ENCODE data around the gene RBM28. TPM values are rescaled to one million over a fixed set of nuclear protein-coding genes. Genes with fewer than 3 reads are reported as not detected.

Gene RBM28
- total RNA-seq, 1 donor from 2014 or later = 77.0 TPM

GRCh38 chr7:128268233-128268632, 75.5 kb downstream of the RBM28 start:
- intact Hi-C loops (cut with micrococcal nuclease) = no loop called here
- DNase-seq (ENCODE audit: low spot score) = no peak
- H3K27me3 Mint-ChIP-seq (ENCODE audit: insufficient read depth) = peaks cover 29% of the 10 kb centered on the region
- no peaks in the 10 kb centered on the region for H3K9me3 Mint-ChIP-seq
- H3K4me1 Mint-ChIP-seq (ENCODE audit: low read depth) = no peaks in the 10 kb centered on the region
- no peaks in the 10 kb centered on the region for H3K36me3 Mint-ChIP-seq (ENCODE audit: low read depth)
- no peak overlapping the region for H3K27ac Mint-ChIP-seq
- no peak overlapping the region for H3K4me3 Mint-ChIP-seq

- no peaks in the 10 kb centered on the region for H3K36me3 Mint-ChIP-seq (ENCODE audit: low read depth)
- H3K4me1 Mint-ChIP-seq (ENCODE audit: low read depth) = no peaks in the 10 kb centered on the region
- H3K27ac Mint-ChIP-seq = no peak overlapping the region
- DNase-seq (ENCODE audit: low spot score) = no peak
- H3K27me3 Mint-ChIP-seq (ENCODE audit: insufficient read depth) = peaks cover 23% of the 10 kb centered on the region
- no peaks in the 10 kb centered on the region for H3K9me3 Mint-ChIP-seq
- intact Hi-C loops (cut with micrococcal nuclease) = no loop called here
- no peak overlapping the region for H3K4me3 Mint-ChIP-seq
Measured at GRCh38 chr7:128267595-128267924, 76.1 kb downstream of the RBM28 start.

DNA sequence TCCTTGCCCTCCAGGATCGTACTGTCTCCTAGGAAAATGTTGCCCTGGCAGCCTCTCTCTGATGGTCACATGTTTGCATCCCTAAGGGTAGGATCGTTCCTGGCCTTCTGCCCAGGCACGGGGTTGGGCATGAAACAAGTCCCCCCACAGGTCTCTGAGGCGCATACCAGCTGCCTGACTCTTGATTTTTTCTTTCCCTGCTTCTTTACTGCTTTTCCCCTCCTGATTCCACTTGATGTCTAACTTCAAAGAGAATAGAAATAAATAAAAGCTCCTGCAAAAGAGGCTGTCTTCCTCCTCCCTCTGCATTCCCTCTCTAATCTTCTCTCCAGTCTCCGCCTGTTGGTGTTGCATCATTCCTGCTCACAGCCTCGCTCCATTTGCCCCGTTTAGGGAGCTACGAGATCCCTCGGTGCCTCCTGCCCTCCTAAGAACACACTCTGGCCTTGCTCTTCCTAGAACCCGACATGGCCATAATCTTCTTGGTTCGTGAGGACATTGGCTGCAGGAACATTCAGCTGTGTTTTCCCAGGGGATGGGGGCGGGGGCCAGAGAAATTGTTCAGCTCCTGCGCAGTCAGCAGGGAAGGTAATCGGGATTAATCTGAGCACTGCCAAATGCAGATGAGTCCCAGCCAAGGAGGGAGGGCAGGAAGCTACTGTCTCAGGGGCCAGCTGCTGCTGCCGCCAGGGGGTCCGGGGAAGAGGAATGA, 76.7 kb downstream of the RBM28 start:
- no peak overlapping the region for H3K27ac Mint-ChIP-seq
- intact Hi-C loops (cut with micrococcal nuclease) = no loop called here
- DNase-seq (ENCODE audit: low spot score) = no peak
- H3K4me3 Mint-ChIP-seq = no peak overlapping the region
- H3K9me3 Mint-ChIP-seq = no peaks in the 10 kb centered on the region
- H3K4me1 Mint-ChIP-seq (ENCODE audit: low read depth) = no peaks in the 10 kb centered on the region
- H3K27me3 Mint-ChIP-seq (ENCODE audit: insufficient read depth) = peaks cover 20% of the 10 kb centered on the region
- H3K36me3 Mint-ChIP-seq (ENCODE audit: low read depth) = no peaks in the 10 kb centered on the region

DNA sequence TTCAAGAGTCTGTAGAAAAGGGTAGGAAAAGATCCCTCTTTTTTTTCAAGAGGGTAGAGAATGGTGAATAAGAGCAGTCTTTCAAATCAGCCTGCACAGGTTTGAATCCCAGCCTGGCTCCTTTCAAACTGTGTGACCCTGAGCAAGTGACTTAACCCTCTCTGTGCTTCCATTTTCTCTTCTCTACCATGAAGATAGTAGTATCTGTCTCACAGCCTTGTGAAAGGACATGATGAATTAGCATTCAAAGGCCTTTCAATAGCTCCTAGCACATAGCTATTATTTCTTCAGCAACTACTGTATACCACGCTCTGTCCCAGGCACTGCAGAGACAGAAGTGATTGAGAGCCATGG, 77.2 kb downstream of the RBM28 start:
- Mint-ChIP-seq H3K9me3 (no peaks in the 10 kb centered on the region), H3K27ac (no peak overlapping the region), H3K4me1 (ENCODE audit: low read depth) (no peaks in the 10 kb centered on the region), H3K27me3 (ENCODE audit: insufficient read depth) (peaks cover 20% of the 10 kb centered on the region), H3K4me3 (no peak overlapping the region), H3K36me3 (ENCODE audit: low read depth) (no peaks in the 10 kb centered on the region)
- intact Hi-C loops (cut with micrococcal nuclease) = no loop called here
- DNase-seq (ENCODE audit: low spot score) = no peak

- Mint-ChIP-seq H3K27me3 (ENCODE audit: insufficient read depth) (peaks cover 15% of the 10 kb centered on the region), H3K27ac (no peak overlapping the region), H3K9me3 (no peaks in the 10 kb centered on the region), H3K4me3 (no peak overlapping the region), H3K4me1 (ENCODE audit: low read depth) (no peaks in the 10 kb centered on the region), H3K36me3 (ENCODE audit: low read depth) (no peaks in the 10 kb centered on the region)
- no peak for DNase-seq (ENCODE audit: low spot score)
- intact Hi-C loops (cut with micrococcal nuclease) = no loop called here
Measured at GRCh38 chr7:128265906-128266300, 77.8 kb downstream of the RBM28 start.

- Mint-ChIP-seq H3K36me3 (ENCODE audit: low read depth) (no peaks in the 10 kb centered on the region), H3K4me3 (no peak overlapping the region), H3K9me3 (no peaks in the 10 kb centered on the region), H3K27me3 (ENCODE audit: insufficient read depth) (peaks cover 13% of the 10 kb centered on the region), H3K27ac (no peak overlapping the region), H3K4me1 (ENCODE audit: low read depth) (no peaks in the 10 kb centered on the region)
- intact Hi-C loops (cut with micrococcal nuclease) = no loop called here
- no peak for DNase-seq (ENCODE audit: low spot score)
Measured at GRCh38 chr7:128265156-128265905, 78.4 kb downstream of the RBM28 start.

DNA sequence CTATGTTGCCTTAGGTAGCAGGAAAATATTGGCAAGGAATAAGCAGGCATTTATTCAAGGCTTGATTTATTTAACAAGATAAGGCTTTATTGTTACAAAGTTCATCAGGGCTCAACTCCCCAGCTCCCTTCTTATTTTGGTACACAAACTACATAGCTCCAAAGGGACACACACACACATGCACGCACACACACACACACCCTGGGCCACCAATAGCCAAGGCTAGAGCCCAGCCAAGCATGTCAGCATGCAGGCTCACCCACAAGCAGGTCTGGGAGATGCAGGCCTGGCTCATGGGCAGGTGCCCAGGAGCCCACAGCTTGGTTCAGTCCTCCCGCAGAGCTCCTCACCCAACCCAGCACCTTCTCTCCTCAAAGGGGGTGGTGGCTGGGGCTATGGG, 79.2 kb downstream of the RBM28 start:
- Mint-ChIP-seq H3K4me1 (ENCODE audit: low read depth) (no peaks in the 10 kb centered on the region), H3K9me3 (no peaks in the 10 kb centered on the region), H3K4me3 (no peak overlapping the region), H3K36me3 (ENCODE audit: low read depth) (no peaks in the 10 kb centered on the region), H3K27me3 (ENCODE audit: insufficient read depth) (peaks cover 13% of the 10 kb centered on the region), H3K27ac (no peak overlapping the region)
- DNase-seq (ENCODE audit: low spot score) = no peak
- intact Hi-C loops (cut with micrococcal nuclease) = no loop called here

DNA sequence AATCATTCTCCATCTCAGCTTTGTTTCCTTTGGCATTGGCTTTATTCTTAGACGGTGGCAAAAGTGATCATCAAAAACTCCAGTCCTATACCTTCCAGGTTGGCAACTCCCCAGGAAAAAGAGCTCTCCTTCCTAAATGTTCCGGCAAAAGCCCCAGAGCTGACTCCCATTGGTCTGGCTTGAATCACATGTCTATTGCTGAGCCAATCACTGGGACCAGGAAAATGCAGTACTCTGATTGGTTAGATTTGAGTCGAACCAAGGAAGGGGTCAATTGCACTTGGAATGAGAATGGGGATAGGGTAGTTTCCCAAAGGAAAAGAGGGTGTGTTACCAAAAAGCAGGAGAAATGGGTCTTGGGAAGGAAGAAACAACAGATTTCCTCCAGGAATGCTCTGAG, 80.3 kb downstream of the RBM28 start:
- Mint-ChIP-seq H3K27me3 (ENCODE audit: insufficient read depth) (peaks cover 6% of the 10 kb centered on the region), H3K9me3 (no peaks in the 10 kb centered on the region), H3K4me1 (ENCODE audit: low read depth) (no peaks in the 10 kb centered on the region), H3K4me3 (no peak overlapping the region), H3K36me3 (ENCODE audit: low read depth) (no peaks in the 10 kb centered on the region), H3K27ac (no peak overlapping the region)
- DNase-seq (ENCODE audit: low spot score) = no peak
- intact Hi-C loops (cut with micrococcal nuclease) = no loop called here

GRCh38 chr7:128262273-128263028, 81.3 kb downstream of the RBM28 start:
- no peak overlapping the region for H3K4me3 Mint-ChIP-seq
- H3K4me1 Mint-ChIP-seq (ENCODE audit: low read depth) = no peaks in the 10 kb centered on the region
- H3K27me3 Mint-ChIP-seq (ENCODE audit: insufficient read depth) = no peaks in the 10 kb centered on the region
- no peak for DNase-seq (ENCODE audit: low spot score)
- no peaks in the 10 kb centered on the region for H3K9me3 Mint-ChIP-seq
- intact Hi-C loops (cut with micrococcal nuclease) = no loop called here
- H3K27ac Mint-ChIP-seq = no peak overlapping the region
- no peaks in the 10 kb centered on the region for H3K36me3 Mint-ChIP-seq (ENCODE audit: low read depth)

DNA sequence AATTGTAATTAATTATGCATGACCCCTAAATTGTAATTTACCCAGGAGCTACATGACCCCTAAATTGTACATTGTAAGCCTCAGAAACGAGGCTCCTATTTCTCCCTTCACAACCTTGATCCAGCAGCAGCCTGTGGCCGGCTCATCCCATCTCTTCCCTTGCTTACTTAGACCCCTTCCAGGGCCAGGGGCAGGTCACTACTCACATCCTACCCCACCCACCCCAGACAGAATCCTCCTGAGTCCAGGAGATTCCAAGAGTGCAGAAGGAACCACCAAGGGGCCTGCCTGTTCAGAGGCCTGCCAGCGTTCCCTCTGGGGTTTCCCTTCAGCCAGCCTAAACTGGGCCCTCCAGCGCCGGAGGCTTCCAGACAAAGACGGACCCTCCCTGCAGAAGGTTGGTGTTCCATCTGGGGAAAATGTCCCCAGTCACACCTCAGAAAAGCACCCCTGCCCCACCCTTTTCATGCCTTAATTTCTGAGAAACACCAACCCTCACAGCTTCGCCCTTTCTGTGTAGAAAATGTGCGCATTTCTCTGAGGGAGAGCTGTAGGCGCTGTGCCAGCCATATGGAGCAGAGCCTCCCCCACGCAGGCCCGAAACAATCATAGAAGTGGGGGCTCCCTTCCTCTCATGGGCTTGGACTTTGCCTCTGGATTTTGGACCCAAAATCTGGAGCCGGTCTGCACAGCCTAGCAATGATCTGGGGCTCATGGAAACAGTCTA, 83.5 kb downstream of the RBM28 start:
- H3K36me3 Mint-ChIP-seq (ENCODE audit: low read depth) = no peaks in the 10 kb centered on the region
- DNase-seq (ENCODE audit: low spot score) = no peak
- no peak overlapping the region for H3K27ac Mint-ChIP-seq
- no peak overlapping the region for H3K4me3 Mint-ChIP-seq
- intact Hi-C loops (cut with micrococcal nuclease) = no loop called here
- H3K4me1 Mint-ChIP-seq (ENCODE audit: low read depth) = no peaks in the 10 kb centered on the region
- H3K9me3 Mint-ChIP-seq = no peaks in the 10 kb centered on the region
- H3K27me3 Mint-ChIP-seq (ENCODE audit: insufficient read depth) = peaks cover 2% of the 10 kb centered on the region

GRCh38 chr7:128259131-128260061, 84.3 kb downstream of the RBM28 start:
- H3K36me3 Mint-ChIP-seq (ENCODE audit: low read depth) = no peaks in the 10 kb centered on the region
- peaks cover 2% of the 10 kb centered on the region for H3K27me3 Mint-ChIP-seq (ENCODE audit: insufficient read depth)
- no peak for DNase-seq (ENCODE audit: low spot score)
- no peak overlapping the region for H3K4me3 Mint-ChIP-seq
- H3K9me3 Mint-ChIP-seq = no peaks in the 10 kb centered on the region
- H3K27ac Mint-ChIP-seq = no peak overlapping the region
- intact Hi-C loops (cut with micrococcal nuclease) = no loop called here
- no peaks in the 10 kb centered on the region for H3K4me1 Mint-ChIP-seq (ENCODE audit: low read depth)

GRCh38 chr7:128257458-128257857, 86.2 kb downstream of the RBM28 start:
- no peaks in the 10 kb centered on the region for H3K36me3 Mint-ChIP-seq (ENCODE audit: low read depth)
- H3K27ac Mint-ChIP-seq = no peak overlapping the region
- intact Hi-C loops (cut with micrococcal nuclease) = no loop called here
- no peak for DNase-seq (ENCODE audit: low spot score)
- H3K4me3 Mint-ChIP-seq = no peak overlapping the region
- H3K27me3 Mint-ChIP-seq (ENCODE audit: insufficient read depth) = peaks cover 2% of the 10 kb centered on the region
- no peaks in the 10 kb centered on the region for H3K4me1 Mint-ChIP-seq (ENCODE audit: low read depth)
- no peaks in the 10 kb centered on the region for H3K9me3 Mint-ChIP-seq
